Measurements from ENCODE around the gene NRG2.

- TF ChIP-seq, protein P1, sequence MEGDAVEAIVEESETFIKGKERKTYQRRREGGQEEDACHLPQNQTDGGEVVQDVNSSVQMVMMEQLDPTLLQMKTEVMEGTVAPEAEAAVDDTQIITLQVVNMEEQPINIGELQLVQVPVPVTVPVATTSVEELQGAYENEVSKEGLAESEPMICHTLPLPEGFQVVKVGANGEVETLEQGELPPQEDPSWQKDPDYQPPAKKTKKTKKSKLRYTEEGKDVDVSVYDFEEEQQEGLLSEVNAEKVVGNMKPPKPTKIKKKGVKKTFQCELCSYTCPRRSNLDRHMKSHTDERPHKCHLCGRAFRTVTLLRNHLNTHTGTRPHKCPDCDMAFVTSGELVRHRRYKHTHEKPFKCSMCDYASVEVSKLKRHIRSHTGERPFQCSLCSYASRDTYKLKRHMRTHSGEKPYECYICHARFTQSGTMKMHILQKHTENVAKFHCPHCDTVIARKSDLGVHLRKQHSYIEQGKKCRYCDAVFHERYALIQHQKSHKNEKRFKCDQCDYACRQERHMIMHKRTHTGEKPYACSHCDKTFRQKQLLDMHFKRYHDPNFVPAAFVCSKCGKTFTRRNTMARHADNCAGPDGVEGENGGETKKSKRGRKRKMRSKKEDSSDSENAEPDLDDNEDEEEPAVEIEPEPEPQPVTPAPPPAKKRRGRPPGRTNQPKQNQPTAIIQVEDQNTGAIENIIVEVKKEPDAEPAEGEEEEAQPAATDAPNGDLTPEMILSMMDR (IDR thresholded peaks at IDR 0.05): no peak
- TF ChIP-seq POLR2A (IDR thresholded peaks at IDR 0.05) (no peak), POLR2AphosphoS5 (IDR thresholded peaks at IDR 0.05) (no peak)
These were observed 188.1 kb downstream of the NRG2 start for GRCh38 chr5:139854953-139855352.
